HepG2 (cell line): Measurements from ENCODE around the gene ALG14. TPM values are rescaled to one million over a fixed set of nuclear protein-coding genes. Genes with fewer than 3 reads are reported as not detected.

Source experiments
- CEBPB ChIP-seq: IDR thresholded peaks from 2 replicates; pipeline ENCODE4 v1.6.1; 2011; ENCODE audit warnings: low read depth, low read length, improper control_type of control experiment, borderline replicate concordance
- CEBPG ChIP-seq: IDR thresholded peaks from 2 replicates; pipeline ENCODE4 v1.6.1; 2016
- ESRRA ChIP-seq: sonication (generic); formaldehyde crosslinking; IDR thresholded peaks from 2 replicates; pipeline ENCODE4 v1.5.1; 2020; ENCODE audit warnings: mild to moderate bottlenecking, low read depth, missing genetic modification reagents
- NCOA2 ChIP-seq: sonication (generic); formaldehyde crosslinking; IDR thresholded peaks from 2 replicates; pipeline ENCODE4 v1.8.0; 2022; ENCODE audit warnings: inconsistent platforms
- NCOR1 ChIP-seq: fragments of 200-600 bp; sonication (generic); IDR thresholded peaks from 2 replicates; pipeline ENCODE4 v1.7.0; 2017; ENCODE audit warnings: antibody characterized with exemption, low read length, borderline replicate concordance
- NKX3-1 ChIP-seq: sonication (generic); formaldehyde crosslinking; IDR thresholded peaks from 2 replicates; pipeline ENCODE4 v1.5.0; 2020; ENCODE audit warnings: missing genetic modification reagents
- PHB2 ChIP-seq: fragments of 450-650 bp; IDR thresholded peaks from 2 replicates; pipeline ENCODE4 v1.6.1; 2018; ENCODE audit not compliant: partially characterized antibody
- SKIL ChIP-seq: sonication (generic); formaldehyde crosslinking; IDR thresholded peaks from 2 replicates; pipeline ENCODE4 v1.8.0; 2022; ENCODE audit warnings: missing genetic modification reagents, mild to moderate bottlenecking, moderate library complexity, borderline replicate concordance
- SNAI1 ChIP-seq: sonication (generic); formaldehyde crosslinking; IDR thresholded peaks from 2 replicates; pipeline ENCODE4 v1.5.0; 2020; ENCODE audit warnings: mild to moderate bottlenecking, missing genetic modification reagents, borderline replicate concordance
- TAF1 ChIP-seq: sonication (generic); formaldehyde crosslinking; IDR thresholded peaks from 2 replicates; pipeline ENCODE4 v1.4.0; 2020; ENCODE audit warnings: missing genetic modification reagents
- TFDP2 ChIP-seq: sonication (generic); formaldehyde crosslinking; IDR thresholded peaks from 2 replicates; pipeline ENCODE4 v1.4.0; 2020; ENCODE audit warnings: missing genetic modification reagents
- WIZ ChIP-seq: sonication (generic); formaldehyde crosslinking; IDR thresholded peaks from 2 replicates; pipeline ENCODE4 v1.5.1; 2020; ENCODE audit warnings: mild to moderate bottlenecking, missing genetic modification reagents
- ZEB1 ChIP-seq: IDR thresholded peaks from 2 replicates; pipeline ENCODE4 v1.6.1; 2012; ENCODE audit warnings: mild to moderate bottlenecking, low read depth, inconsistent platforms; ENCODE audit not compliant: insufficient replicate concordance
- ZNF225 ChIP-seq: sonication (generic); formaldehyde crosslinking; IDR thresholded peaks from 2 replicates; pipeline ENCODE4 v1.4.0; 2020; ENCODE audit warnings: mild to moderate bottlenecking, missing genetic modification reagents
- ZNF232 ChIP-seq: sonication (generic); formaldehyde crosslinking; IDR thresholded peaks from 2 replicates; pipeline ENCODE4 v1.4.0; 2020; ENCODE audit warnings: missing genetic modification reagents, borderline replicate concordance
- ZNF264 ChIP-seq: sonication (generic); formaldehyde crosslinking; IDR thresholded peaks from 2 replicates; pipeline ENCODE4 v1.4.0; 2020; ENCODE audit warnings: missing genetic modification reagents
- ZNF276 ChIP-seq: sonication (generic); formaldehyde crosslinking; IDR thresholded peaks from 2 replicates; pipeline ENCODE4 v1.4.0; 2020; ENCODE audit warnings: mild to moderate bottlenecking, low read depth, missing genetic modification reagents
- ZNF570 ChIP-seq: sonication (generic); formaldehyde crosslinking; IDR thresholded peaks from 2 replicates; pipeline ENCODE4 v1.4.0; 2020; ENCODE audit warnings: mild to moderate bottlenecking, missing genetic modification reagents, borderline replicate concordance
- ZNF577 ChIP-seq: sonication (generic); formaldehyde crosslinking; IDR thresholded peaks from 2 replicates; pipeline ENCODE4 v1.4.0; 2020; ENCODE audit warnings: mild to moderate bottlenecking, low read depth, missing genetic modification reagents, borderline replicate concordance
- ZNF598 ChIP-seq: sonication (generic); formaldehyde crosslinking; IDR thresholded peaks from 2 replicates; pipeline ENCODE4 v1.5.1; 2020; ENCODE audit warnings: mild to moderate bottlenecking, missing genetic modification reagents, borderline replicate concordance
- ZNF772 ChIP-seq: sonication (generic); formaldehyde crosslinking; IDR thresholded peaks from 2 replicates; pipeline ENCODE4 v1.5.0; 2020; ENCODE audit warnings: mild to moderate bottlenecking, missing genetic modification reagents
- ZSCAN9 ChIP-seq: IDR thresholded peaks from 2 replicates; pipeline ENCODE4 v1.6.1; 2016; ENCODE audit warnings: borderline replicate concordance
- polyA plus RNA-seq, 8 experiments: library from polyadenylated mRNA; depleted of rRNA in 3 of 8; stranded (reverse) in 7 of 8; unstranded in 1 of 8; fragments of >200 nt; fragmentation: Illumina TruSeq in 4 of 8; extraction: Trizol in 4 of 8; gene quantifications; 2 replicates each; pipeline versions ENCODE4 v1.2.1 to v1.2.3, GENCODE V29; 2011 to 2016; ENCODE audit warnings: low read depth in 4 of 8, missing spikeins in 1 of 8, mixed read lengths in 1 of 8; ENCODE audit not compliant: insufficient read depth in 1 of 8
- total RNA-seq, 5 experiments: library from RNA; depleted of rRNA; stranded (reverse); fragments of >200 nt; fragmentation: Illumina TruSeq; extraction: Trizol; gene quantifications; 2 replicates each; pipeline ENCODE4 v1.2.3, GENCODE V29; 2016; ENCODE audit warnings: low read depth in 1 of 5
- TF ChIP-seq, protein P1 (sequence below): sonication (generic); formaldehyde crosslinking; IDR thresholded peaks from 2 replicates; pipeline ENCODE4 v1.4.0; 2020; ENCODE audit warnings: missing genetic modification reagents
- TF ChIP-seq, protein P2 (sequence below): sonication (generic); formaldehyde crosslinking; IDR thresholded peaks from 2 replicates; pipeline ENCODE4 v1.4.0; 2020; ENCODE audit warnings: mild to moderate bottlenecking, missing genetic modification reagents

Gene ALG14
- total and polyA plus RNA-seq, 2 of the 13 experiments (the other 11 are each of a cell fraction or from before 2014, with no cell fraction given) = 4.5 to 12.7 TPM

DNA sequence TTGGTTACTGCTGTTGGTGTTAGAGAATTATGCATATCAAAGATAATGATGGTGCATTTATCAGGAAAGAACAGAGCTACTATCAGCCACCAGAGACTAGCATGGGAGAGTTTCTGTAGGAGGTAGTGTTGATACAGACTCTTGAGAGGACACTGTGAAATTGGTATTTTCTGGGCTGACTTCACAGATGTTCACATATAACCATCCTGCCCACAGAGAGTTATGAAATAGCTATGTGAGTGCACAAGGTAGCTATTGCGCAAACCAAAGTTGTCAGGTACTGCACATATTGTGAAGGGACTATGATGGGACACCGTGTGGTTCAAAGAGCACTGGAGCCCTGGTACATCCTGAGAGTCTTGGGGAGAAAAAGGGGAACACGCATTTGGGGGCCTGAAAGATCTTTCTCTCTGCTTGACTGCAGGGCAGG, 43.0 kb upstream of the ALG14 start (continued):
- TF ChIP-seq SKIL (CRISPR knock-in tag) (0 out of 2 replicates have a peak, but pooled peaks have one; percentile 25), PHB2 (no peak), ZEB1 (peak; percentile 96), ZNF276 (no peak), NKX3-1 (CRISPR knock-in tag) (no peak), ZNF772 (CRISPR knock-in tag) (no peak), ZNF577 (no peak), ZNF598 (CRISPR knock-in tag) (no peak), CEBPG (CRISPR knock-in tag) (peak; percentile 100), NCOR1 (peak; percentile 39; the same call in 1 of the 2 replicates), ZNF264 (CRISPR knock-in tag) (no peak), CEBPB (peak; percentile 99), ZNF570 (CRISPR knock-in tag) (no peak), SNAI1 (CRISPR knock-in tag) (no peak), TAF1 (CRISPR knock-in tag) (no peak), ESRRA (CRISPR knock-in tag) (peak; percentile 45; the same call in 1 of the 2 replicates), WIZ (CRISPR knock-in tag) (0 out of 2 replicates have a peak, but pooled peaks have one; percentile 69), ZNF232 (CRISPR knock-in tag) (no peak), ZNF225 (CRISPR knock-in tag) (no peak), TFDP2 (CRISPR knock-in tag) (no peak), NCOA2 (CRISPR knock-in tag) (peak; percentile 59), ZSCAN9 (CRISPR knock-in tag) (no peak)
- TF ChIP-seq, protein P1, sequence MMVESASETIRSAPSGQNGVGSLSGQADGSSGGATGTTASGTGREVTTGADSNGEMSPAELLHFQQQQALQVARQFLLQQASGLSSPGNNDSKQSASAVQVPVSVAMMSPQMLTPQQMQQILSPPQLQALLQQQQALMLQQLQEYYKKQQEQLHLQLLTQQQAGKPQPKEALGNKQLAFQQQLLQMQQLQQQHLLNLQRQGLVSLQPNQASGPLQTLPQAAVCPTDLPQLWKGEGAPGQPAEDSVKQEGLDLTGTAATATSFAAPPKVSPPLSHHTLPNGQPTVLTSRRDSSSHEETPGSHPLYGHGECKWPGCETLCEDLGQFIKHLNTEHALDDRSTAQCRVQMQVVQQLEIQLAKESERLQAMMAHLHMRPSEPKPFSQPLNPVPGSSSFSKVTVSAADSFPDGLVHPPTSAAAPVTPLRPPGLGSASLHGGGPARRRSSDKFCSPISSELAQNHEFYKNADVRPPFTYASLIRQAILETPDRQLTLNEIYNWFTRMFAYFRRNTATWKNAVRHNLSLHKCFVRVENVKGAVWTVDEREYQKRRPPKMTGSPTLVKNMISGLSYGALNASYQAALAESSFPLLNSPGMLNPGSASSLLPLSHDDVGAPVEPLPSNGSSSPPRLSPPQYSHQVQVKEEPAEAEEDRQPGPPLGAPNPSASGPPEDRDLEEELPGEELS (CRISPR knock-in tag) = peak; percentile 46; the same call in 1 of the 2 replicates
- TF ChIP-seq, protein P2, sequence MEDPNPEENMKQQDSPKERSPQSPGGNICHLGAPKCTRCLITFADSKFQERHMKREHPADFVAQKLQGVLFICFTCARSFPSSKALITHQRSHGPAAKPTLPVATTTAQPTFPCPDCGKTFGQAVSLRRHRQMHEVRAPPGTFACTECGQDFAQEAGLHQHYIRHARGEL (CRISPR knock-in tag) = no peak
